Activated T-helper 1 cell treated with Interleukin-2 at 50 U/mL for 16 hours (primary cell): Measurements from ENCODE around the gene HCN2.

Source experiments
- DNase-seq: peaks from one replicate; pipeline ENCODE4 v3.0.0-alpha.2; 2020; ENCODE audit warnings: low read depth

HCN2 gene

DNA sequence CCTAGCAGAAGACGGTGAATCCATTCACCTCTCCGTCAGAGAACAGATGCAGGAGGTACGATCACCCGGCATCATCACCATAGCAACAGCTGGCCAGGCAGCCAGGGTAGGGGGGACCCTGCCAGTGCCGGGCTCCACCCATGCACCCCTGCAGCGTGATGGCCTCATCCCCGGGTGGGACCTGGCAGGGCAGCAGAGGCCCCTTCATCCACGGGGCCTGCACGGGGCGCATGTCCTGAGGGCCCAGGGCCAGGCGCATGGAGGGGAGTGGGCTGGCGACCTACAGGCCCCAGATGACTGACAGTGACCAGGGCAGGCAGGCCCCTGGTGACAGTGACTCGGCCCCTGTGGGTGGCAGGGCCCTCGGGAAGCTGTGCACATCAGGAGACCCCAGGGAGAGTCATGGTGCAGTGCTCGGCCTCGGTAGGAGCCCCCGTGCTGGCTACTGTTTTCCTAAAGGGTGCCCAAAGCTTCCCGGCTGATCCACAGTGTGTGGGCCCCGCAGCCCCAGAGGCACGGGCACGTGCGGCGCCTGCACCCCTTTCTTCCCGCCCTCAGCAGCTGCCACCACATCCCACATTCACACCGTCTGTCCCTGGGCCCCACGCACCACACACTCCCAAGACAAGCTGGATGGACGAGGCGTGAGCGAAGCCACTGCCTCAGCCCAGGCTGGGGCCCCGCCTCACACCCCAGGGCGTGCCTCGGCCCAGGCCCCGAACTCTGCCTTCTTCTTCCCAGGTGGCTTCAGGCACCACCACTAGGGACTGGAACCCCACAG is 68.6 kb downstream of the HCN2 start:
- no peak for DNase-seq

DNA sequence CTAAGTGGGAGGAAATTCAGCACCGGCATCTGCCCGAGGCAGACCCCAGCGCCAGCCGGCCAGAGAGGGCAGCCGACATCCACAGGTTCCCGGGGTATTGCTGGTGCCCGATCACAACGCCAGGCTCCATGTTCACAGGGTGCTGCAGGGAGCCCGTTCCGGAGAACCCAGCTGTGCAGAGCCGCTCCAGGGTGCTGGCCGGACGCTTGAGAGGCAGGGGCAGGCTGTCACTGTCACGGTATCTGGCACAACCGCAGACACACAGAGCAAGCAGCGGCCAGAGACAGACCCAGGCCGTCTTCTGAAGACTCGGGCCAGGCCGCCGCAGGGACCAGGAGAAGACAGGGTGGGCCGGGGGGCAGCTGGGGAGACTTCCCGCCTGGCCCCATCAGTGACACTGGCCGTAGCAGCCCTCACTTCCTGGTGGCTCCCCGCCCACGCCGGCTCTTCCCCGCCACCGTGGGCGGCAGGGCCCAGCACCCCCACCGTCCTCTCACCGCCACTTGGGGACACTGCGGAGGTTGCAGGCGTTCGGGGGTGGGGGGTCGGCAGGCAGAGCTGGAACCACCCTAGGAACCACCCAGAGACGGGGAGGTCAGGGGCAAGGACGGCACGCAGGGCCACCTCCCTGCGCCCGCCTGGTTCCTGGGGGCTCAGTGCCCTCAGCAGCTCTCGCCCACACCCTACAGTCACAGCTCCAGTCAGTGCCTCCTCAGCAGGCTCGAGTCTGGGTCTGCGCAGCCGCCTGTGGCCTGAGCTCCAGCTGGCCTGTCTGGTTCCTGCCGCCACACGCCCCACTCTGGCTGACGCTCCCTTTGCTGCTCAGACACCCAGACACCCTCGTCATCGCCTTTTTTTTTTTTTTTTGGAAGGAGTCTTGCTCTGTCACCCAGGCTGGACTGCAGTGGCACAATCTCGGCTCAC is 69.5 kb downstream of the HCN2 start:
- no peak for DNase-seq

DNA sequence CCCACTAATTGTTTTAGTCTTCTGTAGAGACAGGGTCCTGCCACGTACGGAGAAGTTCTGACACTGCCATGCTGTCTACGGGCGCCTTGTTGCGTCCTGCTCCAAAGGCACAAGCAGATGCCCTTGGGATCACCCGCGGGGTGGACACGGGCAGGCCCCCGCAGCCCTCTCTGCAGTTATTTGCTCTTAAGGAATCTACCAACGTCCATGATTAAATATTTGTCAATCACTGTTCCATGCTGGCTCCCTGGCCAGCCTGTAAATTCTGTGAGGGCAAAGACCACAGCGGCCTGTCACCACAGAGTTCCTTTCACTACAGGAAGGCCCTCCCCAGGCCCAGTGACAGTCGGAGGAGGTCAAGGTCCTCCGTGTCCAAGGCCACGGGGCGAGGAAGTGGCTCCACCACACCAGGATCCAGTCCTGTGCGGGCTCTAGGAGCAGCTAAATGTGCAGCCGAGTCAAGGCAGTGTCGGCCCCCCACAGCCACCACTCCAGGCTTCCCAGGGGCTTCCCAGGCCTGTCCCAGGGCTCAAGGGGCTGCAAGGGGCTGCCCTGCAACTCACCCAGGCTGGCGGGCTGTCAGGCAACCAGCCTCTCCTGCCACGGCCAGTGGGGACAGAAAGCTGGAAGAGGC is 71.2 kb downstream of the HCN2 start:
- no peak for DNase-seq

DNA sequence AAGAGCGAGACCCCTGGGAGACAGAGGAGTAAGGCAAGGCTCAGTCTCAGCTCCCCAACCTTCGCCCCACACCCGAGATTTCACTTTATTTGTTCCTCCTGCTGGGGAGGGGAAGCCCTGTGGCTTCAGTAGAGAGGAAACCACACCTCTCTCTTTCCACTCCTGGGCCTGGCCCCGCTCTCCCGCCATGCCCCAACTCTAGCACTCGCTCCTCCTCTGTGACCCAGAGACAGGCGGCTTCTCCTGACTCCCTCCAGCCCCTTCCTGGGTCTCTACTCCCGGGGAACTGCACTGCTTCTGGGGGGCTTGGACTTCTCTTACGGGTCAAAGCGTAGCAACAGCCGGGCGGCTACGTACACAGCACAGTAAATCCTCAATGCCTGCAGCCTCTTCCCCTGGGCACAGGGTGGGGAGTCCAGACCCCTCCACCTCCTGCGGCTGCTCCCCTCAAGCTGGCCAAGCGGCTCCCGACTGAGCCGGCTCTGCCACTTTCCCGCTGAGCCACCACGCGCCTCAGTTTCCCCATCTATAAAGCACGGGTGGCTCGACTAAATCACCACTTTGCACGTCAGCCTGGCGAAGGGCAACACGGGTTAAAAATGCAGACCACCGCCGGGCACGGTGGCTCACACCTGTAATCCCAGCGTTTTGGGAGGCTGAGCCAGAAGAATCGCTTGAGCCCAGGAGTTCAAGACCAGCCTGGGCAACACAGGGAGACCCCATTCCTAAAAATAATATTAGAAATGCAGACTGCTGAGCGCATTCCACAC is 71.9 kb downstream of the HCN2 start:
- DNase-seq: peak; percentile 56

DNA sequence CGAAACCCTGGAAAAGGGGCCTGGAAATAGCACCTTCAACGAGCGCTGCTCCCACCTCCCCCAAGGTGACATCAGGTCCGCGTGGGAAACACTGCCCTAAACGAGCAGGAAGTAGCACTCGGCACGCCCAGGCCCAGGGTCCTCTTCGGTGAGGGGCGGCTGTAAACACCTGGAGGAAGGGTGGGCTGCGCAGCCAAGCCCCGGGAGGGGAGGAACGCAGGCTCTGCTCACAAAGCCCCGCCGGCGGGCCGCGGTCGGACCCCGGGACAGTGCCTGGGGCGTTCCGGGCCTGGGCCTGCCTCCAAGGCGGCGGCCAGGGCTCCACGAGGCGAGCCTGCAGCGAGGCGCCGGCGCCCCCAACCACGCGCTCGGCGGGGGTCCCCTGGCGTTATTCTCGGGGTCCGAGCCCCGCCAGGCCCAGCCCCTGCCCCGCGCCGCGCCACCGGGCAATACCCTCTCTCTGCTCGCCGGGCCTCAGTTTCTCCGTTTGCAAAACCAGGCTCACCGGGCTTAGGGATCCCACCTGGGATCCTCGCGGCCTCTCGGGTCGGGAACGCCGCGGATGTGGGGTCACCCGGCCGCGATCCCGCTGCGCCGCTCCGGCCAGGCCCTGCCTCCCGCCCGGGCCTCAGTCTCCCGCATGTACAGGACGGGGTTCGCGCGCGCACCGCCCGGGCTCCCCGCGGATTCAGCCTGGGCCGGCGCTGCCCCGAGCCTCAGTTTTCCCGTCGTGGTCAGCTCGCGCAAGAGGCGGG is 72.7 kb downstream of the HCN2 start:
- peak; percentile 70 for DNase-seq

DNA sequence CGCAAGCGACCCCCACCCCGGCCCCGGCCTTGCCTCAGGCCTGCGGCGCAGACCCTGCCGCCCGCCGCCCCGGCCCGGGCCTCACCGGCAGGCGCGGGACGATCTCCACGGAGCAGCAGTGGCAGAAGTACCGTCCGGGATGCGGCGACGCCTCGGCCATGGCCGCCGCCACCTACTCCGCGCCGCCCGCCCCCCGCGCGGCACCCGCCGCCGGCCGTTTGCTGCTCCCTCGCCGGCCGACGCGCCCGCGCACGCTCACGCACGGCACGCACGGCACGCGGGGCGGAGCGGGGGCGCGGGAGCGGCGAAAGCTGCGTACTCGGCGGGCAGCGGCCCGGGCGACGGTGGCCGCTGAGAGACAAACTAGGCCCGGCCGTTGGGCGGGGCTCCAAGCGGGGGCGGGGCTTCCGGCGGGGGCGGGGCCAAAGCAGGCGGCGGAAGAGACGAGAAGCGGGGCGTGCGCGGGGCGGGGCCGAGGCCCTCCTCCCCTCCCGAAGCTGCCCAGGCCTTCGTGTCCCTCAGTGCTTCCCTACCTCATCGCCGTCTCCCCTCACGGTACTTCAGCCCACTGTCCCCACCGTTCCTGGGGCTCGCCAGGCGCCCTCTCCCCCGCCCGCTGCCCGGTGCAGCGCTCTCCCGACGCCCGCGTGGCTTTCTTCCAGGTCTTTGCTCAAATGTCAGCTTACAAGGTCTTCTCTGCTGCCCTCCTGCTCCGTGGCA is 73.4 kb downstream of the HCN2 start, which contains the start of gene RNF126:
Gene RNF126 (minus strand): TSS at position 253 of the 720 bp plus-strand sequence. CDS start 93 bp downstream, at position 160.
- peak; percentile 94 for DNase-seq

DNA sequence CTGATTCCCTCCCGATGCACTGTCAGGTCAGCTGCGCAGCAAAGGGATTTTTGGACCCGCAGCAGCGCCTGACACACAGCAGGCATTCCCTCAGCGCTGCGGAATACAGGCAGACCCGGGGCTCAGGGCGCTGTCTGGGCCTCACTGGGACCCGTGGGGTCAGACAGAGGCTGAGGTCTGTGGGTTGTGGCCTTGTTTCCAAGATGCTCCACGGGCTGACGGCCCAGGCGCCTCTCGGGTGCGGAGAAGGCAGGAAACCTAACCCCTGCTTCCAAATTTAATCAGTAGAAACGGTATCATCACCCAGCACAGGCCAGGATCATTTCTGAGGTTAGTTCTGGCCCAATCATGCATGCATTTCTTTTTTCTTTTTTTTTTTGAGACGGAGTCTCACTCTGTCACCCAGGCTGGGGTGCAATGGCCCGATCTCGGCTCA is 74.0 kb downstream of the HCN2 start:
- DNase-seq: no peak

DNA sequence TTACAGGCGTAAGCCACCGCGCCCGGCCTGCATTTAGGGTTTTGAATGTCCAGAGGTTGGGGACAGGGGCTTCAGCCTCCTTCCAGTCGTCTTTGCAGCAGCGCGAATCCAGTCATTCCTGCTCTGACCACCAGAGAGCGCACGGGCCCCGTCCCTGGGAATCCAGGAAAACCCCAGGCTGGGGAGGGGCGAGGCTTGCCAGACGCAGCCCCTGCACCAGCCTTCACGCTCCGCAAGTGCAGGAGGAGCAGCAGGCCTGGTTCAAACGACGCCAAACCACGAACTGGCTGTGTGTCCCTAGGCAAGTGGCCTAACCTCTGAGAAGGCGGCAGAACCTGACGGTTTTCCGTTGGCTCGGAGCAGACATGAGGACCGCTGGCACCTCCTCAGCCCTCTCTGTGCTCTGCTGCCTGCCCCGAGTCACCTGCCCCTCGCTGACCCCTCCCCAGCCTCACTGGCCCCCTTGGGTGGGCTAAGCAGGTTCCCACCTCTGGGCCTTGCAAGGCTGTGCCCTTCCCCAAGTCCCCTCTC is 75.3 kb downstream of the HCN2 start:
- DNase-seq: peak; percentile 59
